ENCODE results near the gene KIAA0825.

GRCh38 chr5:94463739-94464138 is 154.7 kb downstream of the KIAA0825 start:
- TF ChIP-seq GATA2 (IDR thresholded peaks at IDR 0.05; ENCODE audit: low read depth, low read length) (no peak), GATA3 (IDR thresholded peaks at IDR 0.05; ENCODE audit: low read depth, low read length) (no peak)
